GM23248 (cell line): Measurements from ENCODE around the gene CLEC3B.

Experiments used
- EZH2 ChIP-seq: fragments of 200-600 bp; sonication (generic); IDR thresholded peaks from 2 replicates; pipeline ENCODE4 v1.6.1; 2018; ENCODE audit warnings: antibody characterized with exemption, mild to moderate bottlenecking; ENCODE audit not compliant: insufficient read depth, poor library complexity, severe bottlenecking
- EZH2phosphoT487 ChIP-seq: fragments of 200-600 bp; sonication (generic); IDR thresholded peaks from 2 replicates; pipeline ENCODE4 v1.6.1; 2018; ENCODE audit warnings: antibody characterized with exemption, moderate library complexity, mild to moderate bottlenecking, low read depth; ENCODE audit not compliant: insufficient read depth

- no peak for TF ChIP-seq EZH2
- TF ChIP-seq EZH2phosphoT487, result no peak
Observed at GRCh38 chr3:45012577-45012976, 13.5 kb upstream of the CLEC3B start.
